ENCODE data around the gene ABLIM2.

ABLIM2 gene

DNA sequence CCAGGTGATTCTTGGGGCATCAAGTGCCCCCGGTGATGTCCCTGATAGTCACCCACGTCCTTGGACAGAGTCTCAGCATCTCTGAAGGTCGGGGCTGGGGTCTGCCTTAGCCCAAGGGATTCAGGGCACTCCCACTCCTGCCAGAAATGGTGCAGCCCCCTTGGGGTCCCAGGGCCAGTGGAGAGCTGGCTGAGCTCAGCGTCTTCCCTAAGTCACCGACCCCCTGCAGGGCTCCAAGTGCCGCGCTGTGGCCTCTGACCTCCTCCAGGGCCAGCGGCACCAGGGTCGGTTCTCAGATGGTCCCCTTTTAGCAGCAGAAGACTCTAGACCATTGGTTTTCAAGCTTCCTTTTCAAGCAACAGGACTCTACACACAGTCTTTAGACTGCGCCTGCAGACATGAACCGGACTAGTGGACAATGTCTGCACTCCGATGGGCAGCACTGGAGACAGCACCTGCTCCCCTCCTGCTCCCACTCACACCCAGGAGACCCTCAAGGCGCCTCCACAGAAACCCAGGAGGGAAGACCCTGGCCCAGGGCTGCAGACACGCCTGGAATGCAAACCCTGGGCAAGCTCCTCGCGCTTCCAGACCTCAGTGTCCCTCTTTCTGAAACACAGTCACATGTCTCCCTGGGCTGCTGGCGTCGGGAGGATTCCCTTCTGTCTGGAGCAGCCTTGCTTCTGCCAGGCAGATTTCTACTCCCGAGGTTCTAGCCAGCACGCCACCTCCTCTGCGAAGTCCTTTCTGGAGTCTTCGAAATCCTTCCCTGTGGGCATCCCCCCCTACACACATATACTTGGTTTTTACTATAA is 53.9 kb downstream of the ABLIM2 start:
- WGBS: 79% methylated on average over 22 of the region's 22 CpGs
- H3K4me1 ChIP-seq (ENCODE audit: insufficient read depth, low read length): peaks cover 15% of the 10 kb centered on the region
- no peak overlapping the region for H3K4me3 ChIP-seq (ENCODE audit: low read length)

DNA sequence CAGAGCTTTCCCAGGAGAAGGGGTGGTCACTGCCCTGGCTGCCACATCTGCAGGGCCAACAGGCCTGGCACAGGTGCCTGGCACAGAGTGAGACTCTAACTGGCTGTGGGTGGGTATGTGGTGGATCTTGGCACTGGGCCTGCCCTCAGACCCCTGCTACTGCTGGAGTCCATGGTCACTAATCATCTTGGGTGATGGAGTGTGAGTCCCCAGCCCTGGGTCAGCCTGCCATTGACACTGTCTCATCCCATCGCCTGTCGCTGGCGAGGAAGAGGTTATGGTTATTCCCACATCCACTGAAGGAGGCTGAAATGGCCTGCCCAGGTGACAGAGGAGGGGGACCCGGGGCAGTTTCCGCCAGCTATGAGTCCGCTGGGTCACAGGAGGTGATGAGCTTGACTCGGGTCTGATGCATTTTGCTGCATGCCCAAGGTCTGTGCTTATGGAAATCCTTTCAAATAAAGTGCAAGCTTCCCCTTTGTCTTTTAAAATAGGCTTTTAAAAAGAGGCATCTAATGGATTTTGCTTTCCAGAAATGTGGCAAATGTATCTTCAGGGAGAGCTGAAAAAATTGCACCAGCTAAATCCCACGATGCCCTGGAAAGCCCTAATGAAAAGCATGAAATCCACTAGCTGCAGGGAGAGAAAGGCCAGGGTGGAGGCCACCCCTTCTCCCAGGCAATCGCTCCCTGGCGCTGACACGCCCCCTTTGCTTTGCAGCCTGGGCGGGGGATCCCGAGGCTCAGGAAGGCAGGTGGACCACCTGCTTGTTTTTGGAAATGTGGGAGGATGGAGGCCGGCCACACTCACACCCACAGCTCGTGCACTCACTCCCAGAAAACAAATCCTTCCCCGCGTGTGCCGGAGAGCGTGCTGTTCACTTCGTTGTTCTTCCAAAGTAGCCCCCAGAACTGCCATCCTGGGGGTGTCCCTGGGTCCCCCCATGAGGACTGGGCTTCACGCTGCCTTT is 54.9 kb downstream of the ABLIM2 start:
- H3K9ac ChIP-seq (ENCODE audit: low read depth, low read length): no peak overlapping the region
- peaks cover 15% of the 10 kb centered on the region for H3K4me1 ChIP-seq (ENCODE audit: insufficient read depth, low read length)
- no peak overlapping the region for H3K27ac ChIP-seq (ENCODE audit: low read depth, low read length)
- no peak overlapping the region for H3K4me3 ChIP-seq (ENCODE audit: low read length)
- no peaks in the 10 kb centered on the region for H3K9me3 ChIP-seq (ENCODE audit: insufficient read depth, low read depth, low read length)
- 0 out of 2 replicates have a peak, but pooled peaks cover 2% of the 10 kb centered on the region for H3K27me3 ChIP-seq (ENCODE audit: insufficient read depth, low read length)
- 56% methylated on average over 21 of the region's 21 CpGs for WGBS
- H3K36me3 ChIP-seq (ENCODE audit: insufficient read depth, low read length): no peaks in the 10 kb centered on the region

More for the DNA sequence above, 53.9 kb downstream of the ABLIM2 start:
- H3K9me3 ChIP-seq (ENCODE audit: insufficient read depth, low read depth, low read length): no peaks in the 10 kb centered on the region
- 0 out of 2 replicates have a peak, but pooled peaks cover 2% of the 10 kb centered on the region for H3K27me3 ChIP-seq (ENCODE audit: insufficient read depth, low read length)
- no peaks in the 10 kb centered on the region for H3K36me3 ChIP-seq (ENCODE audit: insufficient read depth, low read length)
- no peak overlapping the region for H3K27ac ChIP-seq (ENCODE audit: low read depth, low read length)
- H3K9ac ChIP-seq (ENCODE audit: low read depth, low read length): no peak overlapping the region

DNA sequence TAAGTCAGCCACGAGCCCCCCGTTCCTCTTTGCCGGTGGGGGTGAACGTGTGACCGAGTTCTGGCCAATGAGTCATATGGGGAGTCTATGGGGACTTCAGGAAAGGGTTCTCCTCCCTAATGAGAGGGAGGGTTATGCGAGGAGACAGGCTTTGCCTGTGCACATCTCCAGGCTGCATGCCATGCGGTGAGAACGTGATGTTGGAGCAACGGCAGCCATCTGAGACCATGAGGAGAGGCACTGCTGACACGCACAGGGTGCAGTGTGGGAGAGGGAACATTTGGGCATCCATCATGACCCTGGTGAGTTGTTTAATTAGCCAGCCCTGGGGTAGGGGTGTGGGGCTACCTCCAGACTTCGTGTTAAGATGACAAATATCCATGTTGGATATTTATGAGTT is 55.8 kb downstream of the ABLIM2 start:
- H3K27me3 ChIP-seq (ENCODE audit: insufficient read depth, low read length): 0 out of 2 replicates have a peak, but pooled peaks cover 2% of the 10 kb centered on the region
- no peak overlapping the region for H3K27ac ChIP-seq (ENCODE audit: low read depth, low read length)
- H3K4me3 ChIP-seq (ENCODE audit: low read length): no peak overlapping the region
- H3K36me3 ChIP-seq (ENCODE audit: insufficient read depth, low read length): no peaks in the 10 kb centered on the region
- H3K9me3 ChIP-seq (ENCODE audit: insufficient read depth, low read depth, low read length): no peaks in the 10 kb centered on the region
- no peak overlapping the region for H3K9ac ChIP-seq (ENCODE audit: low read depth, low read length)
- 96% methylated on average over 11 of the region's 11 CpGs for WGBS
- H3K4me1 ChIP-seq (ENCODE audit: insufficient read depth, low read length): peaks cover 15% of the 10 kb centered on the region

DNA sequence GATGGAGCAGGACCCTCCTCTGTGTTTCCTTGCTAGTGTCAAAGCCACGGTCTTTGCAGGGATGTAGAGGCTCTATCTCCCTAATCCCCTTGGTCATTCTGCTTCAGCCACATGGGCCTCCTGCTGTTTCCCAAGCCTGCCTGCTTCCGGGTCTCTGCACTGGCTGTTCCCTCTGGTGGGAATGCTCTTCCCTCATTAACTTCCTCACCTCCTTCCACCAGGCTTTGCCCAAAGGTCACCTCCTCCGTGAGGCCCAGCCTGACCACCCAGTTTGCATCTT is 56.6 kb downstream of the ABLIM2 start:
- 0 out of 2 replicates have a peak, but pooled peaks cover 2% of the 10 kb centered on the region for H3K27me3 ChIP-seq (ENCODE audit: insufficient read depth, low read length)
- H3K4me3 ChIP-seq (ENCODE audit: low read length): no peak overlapping the region
- H3K9me3 ChIP-seq (ENCODE audit: insufficient read depth, low read depth, low read length): no peaks in the 10 kb centered on the region
- H3K36me3 ChIP-seq (ENCODE audit: insufficient read depth, low read length): no peaks in the 10 kb centered on the region
- no peak overlapping the region for H3K9ac ChIP-seq (ENCODE audit: low read depth, low read length)
- peaks cover 15% of the 10 kb centered on the region for H3K4me1 ChIP-seq (ENCODE audit: insufficient read depth, low read length)
- WGBS: 74% methylated on average over 3 of the region's 3 CpGs
- no peak overlapping the region for H3K27ac ChIP-seq (ENCODE audit: low read depth, low read length)

DNA sequence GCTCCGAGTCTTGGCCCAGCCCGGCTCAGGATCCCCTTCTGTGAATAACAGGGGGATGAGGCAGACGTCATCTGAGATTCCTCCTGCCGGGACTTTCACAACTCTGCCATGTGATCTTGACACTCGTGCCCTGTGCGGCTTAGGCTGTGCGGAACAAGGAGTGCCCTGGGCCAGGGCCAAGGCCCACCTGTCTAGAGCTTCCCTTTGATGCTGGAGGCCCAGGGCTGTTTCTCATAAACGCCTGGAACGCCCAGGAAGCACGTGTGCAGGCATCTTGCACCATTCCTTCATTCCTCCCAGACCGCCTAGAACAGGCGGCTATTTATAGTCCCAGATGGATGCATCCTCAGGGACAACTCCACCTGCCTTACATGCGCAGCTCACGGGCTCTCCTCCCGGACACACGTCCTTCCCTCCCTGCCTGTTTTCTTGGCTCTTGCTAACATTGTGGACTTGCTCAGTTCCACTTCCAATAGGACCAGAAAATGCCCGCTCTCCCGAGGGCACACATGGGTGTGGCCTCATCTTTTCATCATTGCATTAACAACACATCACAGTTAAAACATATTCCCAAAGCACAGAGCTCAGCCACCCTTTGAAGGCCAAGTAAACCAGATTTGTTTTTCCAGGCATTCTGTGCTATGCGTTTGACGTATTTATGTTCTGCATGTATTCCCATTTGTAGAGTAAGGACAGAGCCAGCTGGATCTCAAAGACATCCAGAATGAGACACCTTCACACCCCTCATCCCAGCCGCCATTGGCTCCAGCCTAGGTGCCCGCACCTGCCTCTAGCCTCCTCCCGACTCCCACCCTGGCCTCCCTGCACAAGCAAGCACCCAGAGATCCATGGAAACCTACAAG is 57.2 kb downstream of the ABLIM2 start:
- Histone ChIP-seq H3K9ac (ENCODE audit: low read depth, low read length) (no peak overlapping the region), H3K9me3 (ENCODE audit: insufficient read depth, low read depth, low read length) (no peaks in the 10 kb centered on the region), H3K27me3 (ENCODE audit: insufficient read depth, low read length) (0 out of 2 replicates have a peak, but pooled peaks cover 2% of the 10 kb centered on the region), H3K27ac (ENCODE audit: low read depth, low read length) (no peak overlapping the region), H3K36me3 (ENCODE audit: insufficient read depth, low read length) (no peaks in the 10 kb centered on the region), H3K4me3 (ENCODE audit: low read length) (no peak overlapping the region), H3K4me1 (ENCODE audit: insufficient read depth, low read length) (peaks cover 15% of the 10 kb centered on the region)
- WGBS: 88% methylated on average over 23 of the region's 23 CpGs

DNA sequence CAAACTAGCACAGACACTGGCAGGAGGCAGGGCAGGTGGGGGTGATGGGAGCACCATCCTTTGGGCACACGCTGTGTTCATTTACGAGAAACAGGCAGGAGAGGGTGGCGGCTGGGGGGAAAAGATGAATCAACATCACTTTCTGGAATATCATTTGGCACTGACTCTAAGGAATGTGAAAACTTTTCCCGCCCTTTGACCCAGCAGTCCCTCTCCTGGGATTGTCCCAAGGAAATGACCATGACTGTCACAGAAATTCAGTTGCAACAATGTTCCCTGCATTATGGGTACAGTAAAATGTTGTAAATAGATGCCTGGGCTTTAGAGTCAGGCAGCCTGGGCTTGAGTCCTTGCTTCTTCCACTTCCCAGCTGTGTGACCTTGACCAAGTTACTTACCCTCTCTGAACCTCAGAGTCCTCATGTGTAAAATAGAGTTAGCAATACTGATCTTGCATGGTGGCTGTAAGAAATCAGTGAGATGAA is 58.6 kb downstream of the ABLIM2 start:
- 95% methylated on average over 4 of the region's 4 CpGs for WGBS
- no peaks in the 10 kb centered on the region for H3K9me3 ChIP-seq (ENCODE audit: insufficient read depth, low read depth, low read length)

DNA sequence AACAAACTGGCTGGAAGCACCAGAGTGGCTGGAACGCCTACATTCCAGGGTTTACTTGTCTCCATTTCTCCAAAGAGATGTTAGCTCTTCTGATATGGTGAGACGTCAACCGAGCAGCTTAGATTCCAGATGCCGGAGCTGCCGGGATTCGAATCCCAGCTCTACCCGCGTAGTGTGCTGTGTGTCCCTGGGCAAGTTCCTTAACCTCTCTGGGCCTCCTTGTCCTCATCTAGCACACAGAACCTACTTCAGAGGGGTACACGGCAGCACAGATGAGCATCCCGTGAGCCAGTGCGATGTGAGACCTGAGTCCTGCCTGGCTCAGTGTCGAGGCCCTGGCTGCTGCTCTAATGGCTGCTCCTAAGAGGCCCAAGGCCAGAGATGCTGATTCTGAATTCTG is 60.1 kb downstream of the ABLIM2 start:
- no peaks in the 10 kb centered on the region for H3K27me3 ChIP-seq (ENCODE audit: insufficient read depth, low read length)
- WGBS: 96% methylated on average over 12 of the region's 12 CpGs

More for the DNA sequence above, 58.6 kb downstream of the ABLIM2 start:
- Histone ChIP-seq H3K27me3 (ENCODE audit: insufficient read depth, low read length) (0 out of 2 replicates have a peak, but pooled peaks cover 2% of the 10 kb centered on the region), H3K4me1 (ENCODE audit: insufficient read depth, low read length) (peaks cover 15% of the 10 kb centered on the region), H3K36me3 (ENCODE audit: insufficient read depth, low read length) (no peaks in the 10 kb centered on the region), H3K27ac (ENCODE audit: low read depth, low read length) (no peak overlapping the region), H3K4me3 (ENCODE audit: low read length) (no peak overlapping the region), H3K9ac (ENCODE audit: low read depth, low read length) (no peak overlapping the region)

DNA sequence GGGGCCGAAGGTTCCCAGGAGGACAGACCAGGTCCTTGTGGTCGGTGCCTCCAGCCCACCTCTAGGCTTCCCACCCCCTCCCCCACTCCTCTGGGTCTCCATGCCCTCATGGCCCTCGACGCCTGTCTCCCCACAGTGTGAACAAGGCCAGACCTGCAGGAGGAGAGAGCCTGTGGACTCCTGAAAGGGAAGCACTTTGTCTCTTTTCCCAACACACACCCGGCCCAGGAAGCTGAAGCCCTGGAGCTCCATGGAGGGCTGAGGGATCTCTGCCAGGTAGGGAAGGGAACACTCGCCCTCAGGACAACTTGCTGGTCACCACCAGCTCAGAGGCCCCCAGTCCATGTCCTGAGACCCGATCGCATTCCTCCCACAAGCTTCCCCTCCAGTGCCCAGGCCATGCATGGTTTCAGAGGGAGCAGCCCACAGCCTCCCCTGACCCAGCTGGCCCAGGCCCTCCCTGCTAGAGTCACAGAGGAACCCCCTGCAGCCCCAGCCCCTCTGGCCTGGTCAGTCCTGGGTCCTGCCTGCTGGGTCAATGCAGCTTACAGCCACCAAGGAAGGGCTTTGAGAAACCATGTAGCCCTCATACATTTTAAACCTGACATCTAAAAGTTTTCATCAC is 60.8 kb downstream of the ABLIM2 start:
- Histone ChIP-seq H3K9ac (ENCODE audit: low read depth, low read length) (no peak overlapping the region), H3K27me3 (ENCODE audit: insufficient read depth, low read length) (no peaks in the 10 kb centered on the region), H3K36me3 (ENCODE audit: insufficient read depth, low read length) (no peaks in the 10 kb centered on the region), H3K9me3 (ENCODE audit: insufficient read depth, low read depth, low read length) (peaks cover 17% of the 10 kb centered on the region), H3K4me3 (ENCODE audit: low read length) (no peak overlapping the region), H3K4me1 (ENCODE audit: insufficient read depth, low read length) (peaks cover 4% of the 10 kb centered on the region; the same call in 1 of the 2 replicates), H3K27ac (ENCODE audit: low read depth, low read length) (no peak overlapping the region)
- 86% methylated on average over 8 of the region's 8 CpGs for WGBS

More for the DNA sequence above, 60.1 kb downstream of the ABLIM2 start:
- Histone ChIP-seq H3K36me3 (ENCODE audit: insufficient read depth, low read length) (no peaks in the 10 kb centered on the region), H3K9me3 (ENCODE audit: insufficient read depth, low read depth, low read length) (peaks cover 11% of the 10 kb centered on the region; the same call in 1 of the 2 replicates), H3K27ac (ENCODE audit: low read depth, low read length) (no peak overlapping the region), H3K4me3 (ENCODE audit: low read length) (no peak overlapping the region), H3K9ac (ENCODE audit: low read depth, low read length) (no peak overlapping the region), H3K4me1 (ENCODE audit: insufficient read depth, low read length) (peaks cover 7% of the 10 kb centered on the region; the same call in 1 of the 2 replicates)

DNA sequence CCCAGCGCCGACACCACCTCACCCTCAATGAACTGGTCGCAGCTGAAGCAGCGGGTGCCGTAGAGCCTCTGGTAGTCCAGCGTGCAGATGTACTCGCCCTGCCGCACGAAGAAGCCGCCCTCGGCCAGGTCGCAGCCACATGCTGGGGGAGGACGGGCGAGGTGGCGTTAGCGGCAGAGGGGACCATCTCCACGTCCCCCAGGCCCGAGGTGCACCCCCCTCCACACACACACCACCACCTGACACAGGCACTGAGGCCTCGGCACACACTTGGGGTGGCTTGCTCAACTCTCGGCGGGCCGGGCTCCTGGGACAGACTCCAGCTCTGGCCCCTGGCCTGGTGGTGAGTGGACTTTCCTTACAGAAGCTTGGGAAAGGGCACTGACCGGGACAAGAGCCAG is 61.5 kb downstream of the ABLIM2 start:
- no peaks in the 10 kb centered on the region for H3K27me3 ChIP-seq (ENCODE audit: insufficient read depth, low read length)
- H3K4me1 ChIP-seq (ENCODE audit: insufficient read depth, low read length): peaks cover 4% of the 10 kb centered on the region; the same call in 1 of the 2 replicates
- peaks cover 18% of the 10 kb centered on the region for H3K9me3 ChIP-seq (ENCODE audit: insufficient read depth, low read depth, low read length)
- no peaks in the 10 kb centered on the region for H3K36me3 ChIP-seq (ENCODE audit: insufficient read depth, low read length)
- no peak overlapping the region for H3K27ac ChIP-seq (ENCODE audit: low read depth, low read length)
- WGBS: 95% methylated on average over 23 of the region's 23 CpGs
- H3K9ac ChIP-seq (ENCODE audit: low read depth, low read length): no peak overlapping the region
- H3K4me3 ChIP-seq (ENCODE audit: low read length): no peak overlapping the region

DNA sequence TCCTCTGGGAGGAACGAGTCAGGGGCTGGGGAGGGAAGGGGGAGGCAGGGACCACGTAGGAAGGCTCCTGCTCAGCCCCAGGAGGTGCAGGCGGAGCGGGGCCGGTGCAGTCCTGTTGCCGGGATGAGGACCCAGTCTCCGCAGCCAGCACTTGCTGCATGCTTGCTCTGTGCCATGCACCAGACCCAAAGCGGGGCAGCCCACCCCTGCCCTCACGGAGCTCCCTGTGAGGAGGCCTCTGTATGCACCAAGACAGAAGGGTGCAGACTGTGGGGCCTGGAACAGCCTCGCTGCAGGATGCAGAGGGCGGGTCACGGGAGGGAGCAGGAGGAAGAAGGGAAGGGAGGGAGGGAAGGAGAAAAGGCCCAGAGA is 61.9 kb downstream of the ABLIM2 start:
- no peaks in the 10 kb centered on the region for H3K36me3 ChIP-seq (ENCODE audit: insufficient read depth, low read length)
- no peaks in the 10 kb centered on the region for H3K27me3 ChIP-seq (ENCODE audit: insufficient read depth, low read length)
- WGBS: 75% methylated on average over 12 of the region's 12 CpGs

More for the DNA sequence above, 61.9 kb downstream of the ABLIM2 start:
- H3K4me3 ChIP-seq (ENCODE audit: low read length): no peak overlapping the region
- H3K27ac ChIP-seq (ENCODE audit: low read depth, low read length): no peak overlapping the region
- H3K4me1 ChIP-seq (ENCODE audit: insufficient read depth, low read length): peaks cover 4% of the 10 kb centered on the region; the same call in 1 of the 2 replicates
- peaks cover 18% of the 10 kb centered on the region for H3K9me3 ChIP-seq (ENCODE audit: insufficient read depth, low read depth, low read length)
- H3K9ac ChIP-seq (ENCODE audit: low read depth, low read length): no peak overlapping the region
